ENCODE results near the gene PNPLA7.

The PNPLA7 gene

DNA sequence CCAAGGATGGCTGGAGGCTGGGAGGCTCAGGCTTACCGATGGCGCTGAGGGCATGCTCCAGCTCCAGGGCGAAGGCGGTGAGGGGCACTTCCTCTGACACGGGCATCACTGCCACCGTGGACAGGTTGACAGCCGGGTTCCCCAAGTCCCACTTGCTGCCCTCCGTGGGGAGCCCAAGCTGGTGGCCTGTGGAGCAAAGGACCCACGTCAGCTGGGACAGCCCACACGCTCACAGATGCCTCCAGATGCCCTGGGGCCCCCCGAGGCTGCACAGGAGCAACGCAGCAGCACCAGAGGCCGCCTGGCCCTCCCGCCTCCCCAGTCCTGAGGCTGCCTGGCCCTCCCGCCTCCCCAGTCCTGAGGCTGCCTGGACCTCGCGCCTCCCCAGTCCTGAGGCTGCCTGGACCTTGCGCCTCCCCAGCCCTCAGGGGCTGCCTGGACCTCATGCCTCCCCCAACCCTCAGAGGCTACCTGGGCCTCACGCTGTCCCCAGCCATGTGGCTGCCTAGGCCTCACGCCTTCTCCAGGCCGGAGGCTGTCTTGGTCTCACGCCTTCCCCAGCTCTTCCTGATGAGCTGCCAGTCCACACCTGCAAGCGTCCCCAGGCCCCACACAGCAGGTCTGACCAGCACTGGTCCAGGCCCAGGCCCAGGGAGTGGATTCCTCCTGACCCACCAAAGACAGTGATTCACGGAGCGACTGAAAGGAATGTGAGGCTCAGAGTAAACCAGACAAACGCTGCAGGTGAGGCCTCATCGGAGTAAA lies 65.5 kb downstream of the PNPLA7 start:
- Mint-ChIP-seq H3K27ac (no peak overlapping the region), H3K9me3 (no peaks in the 10 kb centered on the region)
- CTCF ChIA-PET = no interaction called here

DNA sequence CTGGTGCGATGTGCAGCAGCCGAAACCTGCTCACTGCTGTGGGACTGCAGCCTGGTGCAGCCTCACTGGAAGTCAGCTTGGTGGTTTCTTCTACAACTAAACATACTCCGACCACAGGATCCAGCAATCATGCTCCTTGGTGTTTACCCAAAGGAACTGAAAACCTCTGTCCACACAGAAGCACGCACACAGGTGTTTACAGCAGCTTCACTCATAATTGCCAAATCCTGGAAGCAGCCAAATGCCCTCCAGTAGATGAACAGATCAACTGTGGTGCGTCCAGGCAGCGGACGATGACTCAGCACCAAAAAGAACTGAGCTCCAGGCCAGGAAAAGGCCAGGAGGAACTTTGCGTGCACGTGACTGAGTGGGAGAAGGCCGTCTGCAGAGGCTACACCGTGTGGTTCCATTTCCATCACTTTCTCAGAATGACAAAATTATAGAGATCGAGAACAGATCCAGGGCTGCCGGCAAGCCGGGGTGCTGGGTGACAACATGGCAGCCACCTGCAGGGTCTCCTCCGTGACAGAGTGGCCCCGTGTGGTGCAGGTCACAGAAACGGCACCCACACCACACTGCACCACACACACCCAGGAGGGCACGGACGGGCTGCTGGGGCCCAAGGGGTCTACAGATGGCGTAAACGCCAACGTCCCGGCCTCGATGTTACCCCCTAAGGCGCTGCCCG lies 68.0 kb downstream of the PNPLA7 start:
- no peaks in the 10 kb centered on the region for H3K27me3 Mint-ChIP-seq
- H3K4me3 Mint-ChIP-seq = no peak overlapping the region

More for the DNA sequence above, 65.5 kb downstream of the PNPLA7 start:
- Mint-ChIP-seq H3K4me1 (peaks cover 10% of the 10 kb centered on the region), H3K36me3 (no peaks in the 10 kb centered on the region), H3K4me3 (no peak overlapping the region), H3K27me3 (no peaks in the 10 kb centered on the region)
- DNase-seq = no peak

DNA sequence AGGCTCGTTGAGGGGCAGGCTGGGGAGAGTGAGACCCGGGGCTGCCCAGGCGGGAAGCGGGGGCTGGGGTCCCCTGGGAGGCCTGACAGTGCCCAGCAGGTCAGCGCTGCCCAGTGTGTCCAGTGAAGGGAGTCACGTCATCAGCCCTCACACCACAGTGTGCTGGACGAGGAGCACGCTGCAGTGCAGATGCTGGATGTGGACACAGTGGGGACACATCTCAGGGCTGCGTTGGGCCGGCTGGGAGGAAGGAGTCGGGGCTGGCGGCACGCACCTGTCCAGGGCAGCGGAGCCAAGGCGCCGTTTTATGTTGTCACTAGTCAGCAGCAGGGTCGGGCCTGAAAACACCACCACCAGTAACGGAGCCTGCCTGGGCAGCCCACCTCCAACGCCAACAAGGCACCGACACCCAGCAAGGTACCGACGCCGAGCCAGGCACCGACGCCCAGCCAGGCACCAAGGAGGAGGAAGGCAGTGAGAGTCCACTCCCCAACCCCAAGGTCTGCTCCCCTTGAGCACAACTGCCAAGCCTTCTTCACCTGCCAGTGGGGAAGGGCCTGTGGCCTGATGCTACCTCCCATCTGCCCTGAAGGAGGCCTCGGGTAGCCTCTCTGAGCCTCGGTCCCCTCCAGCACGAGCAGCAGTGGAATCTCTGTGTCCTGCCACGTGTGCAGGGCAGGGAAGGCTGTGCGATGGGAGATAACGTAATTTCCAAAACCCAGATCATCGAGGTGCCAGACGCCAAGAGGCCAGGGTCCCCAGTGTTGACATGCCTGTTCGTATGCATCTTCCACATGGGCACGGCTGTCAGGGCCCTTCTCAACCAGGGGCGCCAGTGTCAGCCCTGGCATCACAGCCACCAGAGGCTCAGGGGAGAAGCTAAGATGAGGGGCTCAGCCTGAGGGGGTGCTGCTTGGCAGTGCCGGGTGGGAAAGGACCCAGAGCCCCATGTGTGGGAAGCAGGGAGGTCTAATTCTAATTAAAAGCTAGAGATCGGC lies 69.2 kb downstream of the PNPLA7 start:
- Mint-ChIP-seq H3K27ac (no peak overlapping the region), H3K36me3 (peaks cover 2% of the 10 kb centered on the region), H3K27me3 (no peaks in the 10 kb centered on the region), H3K4me1 (peaks cover 10% of the 10 kb centered on the region), H3K4me3 (no peak overlapping the region), H3K9me3 (peaks cover 6% of the 10 kb centered on the region)
- CTCF ChIA-PET = no interaction called here
- DNase-seq = no peak

More for the DNA sequence above, 68.0 kb downstream of the PNPLA7 start:
- no peaks in the 10 kb centered on the region for H3K9me3 Mint-ChIP-seq
- H3K36me3 Mint-ChIP-seq = no peaks in the 10 kb centered on the region
- CTCF ChIA-PET = interaction anchor here (0.8 kb wide), 1 partner anchor 38 kb away, joined by 3 read pairs; no protein-coding TSS in a partner anchor
- no peak overlapping the region for H3K27ac Mint-ChIP-seq
- H3K4me1 Mint-ChIP-seq = peaks cover 10% of the 10 kb centered on the region
- no peak for DNase-seq

DNA sequence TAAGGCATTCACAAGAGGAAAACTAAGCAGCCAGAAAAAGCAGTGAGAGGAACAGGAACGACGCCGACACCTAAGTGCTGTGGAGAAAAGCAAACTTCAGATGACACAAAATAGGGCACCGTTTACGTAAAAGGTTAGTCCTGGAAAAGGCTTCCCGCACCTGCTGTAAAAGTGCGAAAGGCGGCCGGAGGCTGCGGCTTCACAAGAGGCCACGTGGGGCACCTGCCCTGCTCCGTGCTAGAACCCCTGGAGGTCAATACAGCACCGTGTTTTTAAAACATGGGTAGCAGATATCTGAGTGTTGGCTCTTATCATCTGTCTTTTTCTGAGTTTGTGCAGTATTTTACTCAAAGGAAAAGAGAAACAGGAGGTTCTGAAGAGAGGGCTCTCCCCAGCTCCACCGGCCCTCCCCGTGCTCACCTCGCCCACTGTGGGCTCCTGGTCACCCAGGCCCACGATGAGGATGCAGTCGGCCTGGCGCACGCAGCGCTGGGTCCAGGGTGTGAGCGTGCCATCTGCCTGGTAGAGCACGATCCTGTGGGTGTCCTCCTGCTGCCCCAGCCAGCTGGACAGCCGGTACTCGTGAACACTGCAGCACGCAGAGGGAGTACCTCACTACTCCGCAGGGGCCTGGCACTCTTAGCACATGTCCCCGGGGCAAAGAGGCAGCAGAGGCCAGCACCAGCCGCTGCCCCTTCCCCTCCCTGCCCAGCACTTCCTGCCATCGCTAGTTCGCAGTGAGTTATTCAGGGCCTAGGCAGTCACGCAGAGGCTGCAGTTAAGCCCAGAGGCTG lies 70.1 kb downstream of the PNPLA7 start:
- Mint-ChIP-seq H3K27me3 (no peaks in the 10 kb centered on the region), H3K36me3 (peaks cover 3% of the 10 kb centered on the region), H3K27ac (no peak overlapping the region), H3K4me1 (peaks cover 10% of the 10 kb centered on the region), H3K9me3 (peaks cover 11% of the 10 kb centered on the region), H3K4me3 (no peak overlapping the region)
- no peak for DNase-seq
- CTCF ChIA-PET = interaction anchor here (0.5 kb wide), 1 partner anchor 35 kb away, joined by 3 read pairs; no protein-coding TSS in a partner anchor

DNA sequence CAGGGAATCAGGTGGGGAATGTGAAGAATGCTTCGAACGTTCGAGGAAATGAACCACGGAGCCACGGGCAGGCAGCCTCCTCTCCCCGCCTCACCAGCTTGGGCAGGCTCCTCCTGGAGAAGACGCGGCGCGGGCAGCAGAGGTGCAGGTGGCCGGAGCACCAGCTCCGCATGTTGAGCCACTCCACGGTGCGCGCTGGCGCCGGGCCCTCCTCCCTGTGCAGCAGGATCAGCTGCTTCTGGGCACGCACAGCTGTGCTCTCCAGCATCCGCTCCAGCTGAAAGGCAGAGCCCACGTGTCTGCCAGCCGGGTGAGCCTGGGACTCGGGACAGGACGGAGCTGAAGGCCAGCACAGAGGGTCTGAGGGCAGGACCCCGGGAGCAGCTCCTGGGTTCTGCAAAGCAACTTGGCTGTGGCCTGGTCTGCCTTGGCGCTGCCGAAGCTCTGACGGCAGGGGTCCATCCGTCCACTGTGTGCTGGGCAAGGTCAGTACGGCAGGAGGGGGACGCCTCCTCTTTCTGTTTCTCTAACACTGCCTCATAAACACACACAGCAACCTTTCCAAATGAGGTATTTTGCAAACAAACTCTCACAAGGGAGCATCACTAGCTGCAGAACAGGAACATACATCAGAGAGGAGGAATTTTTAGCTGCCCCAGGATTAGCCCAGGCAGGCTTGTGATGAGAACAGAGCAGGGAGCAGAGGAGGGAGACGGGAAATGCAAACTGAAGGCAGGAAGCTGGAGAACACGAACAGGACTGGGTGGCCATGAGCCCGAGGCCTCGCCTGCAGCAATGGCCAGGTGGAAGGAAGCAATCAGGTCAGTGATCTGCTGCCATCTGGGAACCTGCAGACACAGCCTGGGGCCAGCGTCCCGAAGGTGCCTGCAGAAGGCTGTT lies 71.0 kb downstream of the PNPLA7 start:
- Mint-ChIP-seq H3K4me1 (peaks cover 10% of the 10 kb centered on the region), H3K36me3 (peaks cover 6% of the 10 kb centered on the region), H3K27ac (no peak overlapping the region), H3K4me3 (no peak overlapping the region), H3K27me3 (no peaks in the 10 kb centered on the region), H3K9me3 (peaks cover 16% of the 10 kb centered on the region)
- no peak for DNase-seq
- CTCF ChIA-PET = no interaction called here

DNA sequence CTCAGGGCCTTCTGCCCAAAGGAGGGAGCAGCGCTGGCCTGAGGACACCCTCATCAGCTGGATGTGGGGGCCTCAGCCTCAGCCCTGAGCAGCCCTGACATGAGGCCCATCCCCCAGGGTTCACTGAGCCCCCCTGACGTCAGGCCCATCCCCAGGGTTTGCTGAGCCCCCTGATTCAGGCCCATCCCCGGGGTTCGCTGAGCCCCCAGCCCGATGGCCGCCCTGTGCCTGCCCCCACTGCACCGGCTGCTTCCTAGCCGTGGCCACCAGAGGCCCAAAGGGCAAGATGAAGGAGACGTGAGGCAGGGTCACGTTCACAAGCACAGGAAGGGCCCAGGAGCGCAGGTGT lies 71.6 kb downstream of the PNPLA7 start:
- no peaks in the 10 kb centered on the region for H3K27me3 Mint-ChIP-seq
- peaks cover 8% of the 10 kb centered on the region for H3K36me3 Mint-ChIP-seq
- no peak overlapping the region for H3K27ac Mint-ChIP-seq
- peaks cover 10% of the 10 kb centered on the region for H3K4me1 Mint-ChIP-seq
- H3K4me3 Mint-ChIP-seq = no peak overlapping the region
- DNase-seq = no peak
- H3K9me3 Mint-ChIP-seq = peaks cover 21% of the 10 kb centered on the region
- CTCF ChIA-PET = no interaction called here

DNA sequence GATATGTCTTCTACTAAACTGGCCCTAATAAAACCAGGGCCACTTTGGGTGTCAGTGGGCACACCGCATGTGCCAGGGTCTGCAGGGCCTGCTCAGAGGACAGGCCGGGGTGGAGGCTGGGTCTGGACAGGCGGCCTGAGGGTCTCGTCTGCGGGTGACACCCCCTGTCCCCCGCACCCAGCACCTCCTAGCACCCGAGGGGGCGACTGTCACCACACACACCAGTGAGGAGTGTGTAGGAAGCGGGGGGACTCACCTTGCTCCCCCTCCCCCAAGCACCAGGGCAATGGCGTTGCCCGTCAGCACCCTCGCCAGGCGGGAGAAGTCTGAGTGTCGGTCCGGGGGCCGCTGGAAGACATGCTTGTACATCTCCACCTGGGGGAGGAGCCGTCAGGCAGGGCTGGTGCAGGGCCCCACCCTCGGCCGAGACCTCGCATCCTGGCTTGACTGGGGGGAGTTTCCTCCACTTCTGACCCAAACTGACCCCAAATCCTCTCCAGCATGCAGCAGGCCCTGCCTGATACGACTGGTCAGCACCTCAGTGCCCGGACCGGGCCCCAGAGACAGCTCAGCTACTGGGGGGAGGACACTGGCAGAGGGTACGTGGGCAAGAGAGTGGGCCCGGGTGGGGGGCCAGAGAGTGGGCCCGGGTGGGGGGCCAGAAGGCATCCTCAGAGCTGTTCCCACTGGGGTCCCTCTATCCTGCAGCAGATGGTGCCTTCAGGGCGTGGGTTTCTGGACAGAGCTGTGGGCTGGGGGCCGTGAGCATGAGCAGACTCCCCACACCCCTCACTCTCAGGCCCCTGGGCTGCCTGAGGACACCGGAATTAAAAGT lies 72.2 kb downstream of the PNPLA7 start:
- H3K4me3 Mint-ChIP-seq = no peak overlapping the region
- no peak overlapping the region for H3K27ac Mint-ChIP-seq
- peaks cover 10% of the 10 kb centered on the region for H3K4me1 Mint-ChIP-seq
- DNase-seq = no peak
- CTCF ChIA-PET = no interaction called here
- H3K9me3 Mint-ChIP-seq = peaks cover 26% of the 10 kb centered on the region
- peaks cover 10% of the 10 kb centered on the region for H3K36me3 Mint-ChIP-seq
- no peaks in the 10 kb centered on the region for H3K27me3 Mint-ChIP-seq

DNA sequence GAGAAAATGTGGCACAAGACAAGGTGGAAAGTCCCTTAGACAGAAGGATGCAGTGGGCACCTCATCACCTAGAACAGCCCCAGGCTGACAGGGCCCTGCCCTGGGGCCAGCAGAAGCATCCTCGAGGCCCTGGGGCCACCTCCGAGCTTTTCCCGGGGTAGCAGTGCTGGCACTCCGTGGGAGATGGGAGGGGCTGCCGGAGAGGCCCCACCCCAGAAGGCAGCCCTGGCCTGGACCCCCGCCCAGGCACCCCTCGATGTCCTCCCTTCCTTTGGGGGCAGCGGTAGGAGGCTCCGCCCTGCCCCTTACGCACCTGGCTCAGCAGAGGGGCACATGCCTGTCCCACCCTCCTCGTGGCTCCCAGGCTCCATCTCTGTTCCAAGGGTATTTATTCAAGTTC lies 73.3 kb downstream of the PNPLA7 start:
- no peaks in the 10 kb centered on the region for H3K27me3 Mint-ChIP-seq
- H3K4me3 Mint-ChIP-seq = no peak overlapping the region
- H3K4me1 Mint-ChIP-seq = peaks cover 5% of the 10 kb centered on the region
- H3K27ac Mint-ChIP-seq = no peak overlapping the region
- CTCF ChIA-PET = no interaction called here
- H3K36me3 Mint-ChIP-seq = peaks cover 10% of the 10 kb centered on the region
- no peak for DNase-seq
- peaks cover 30% of the 10 kb centered on the region for H3K9me3 Mint-ChIP-seq

DNA sequence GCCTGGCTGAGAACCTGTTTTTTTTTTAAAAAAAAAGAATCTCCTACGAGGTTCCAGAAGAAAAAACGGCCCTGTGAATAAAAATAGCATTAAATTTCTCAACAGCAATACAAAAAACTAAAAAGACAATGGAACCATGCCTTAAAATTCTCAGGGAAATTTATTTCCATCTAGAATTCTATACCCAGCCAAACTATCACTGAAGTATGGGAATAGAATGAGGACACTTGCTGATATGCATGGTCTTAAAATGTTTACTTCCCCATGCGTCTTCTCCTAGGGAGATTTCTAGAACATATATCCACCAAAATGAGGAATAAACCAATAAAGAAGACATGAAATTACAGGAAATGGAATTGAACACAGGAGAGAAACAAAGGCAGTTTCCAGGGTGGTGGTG lies 74.5 kb downstream of the PNPLA7 start:
- H3K27me3 Mint-ChIP-seq = peaks cover 4% of the 10 kb centered on the region
- H3K36me3 Mint-ChIP-seq = peaks cover 10% of the 10 kb centered on the region
- no peak for DNase-seq
- H3K4me3 Mint-ChIP-seq = no peak overlapping the region
- no peak overlapping the region for H3K27ac Mint-ChIP-seq
- H3K4me1 Mint-ChIP-seq = peaks cover 2% of the 10 kb centered on the region
- peaks cover 30% of the 10 kb centered on the region for H3K9me3 Mint-ChIP-seq
- CTCF ChIA-PET = no interaction called here

DNA sequence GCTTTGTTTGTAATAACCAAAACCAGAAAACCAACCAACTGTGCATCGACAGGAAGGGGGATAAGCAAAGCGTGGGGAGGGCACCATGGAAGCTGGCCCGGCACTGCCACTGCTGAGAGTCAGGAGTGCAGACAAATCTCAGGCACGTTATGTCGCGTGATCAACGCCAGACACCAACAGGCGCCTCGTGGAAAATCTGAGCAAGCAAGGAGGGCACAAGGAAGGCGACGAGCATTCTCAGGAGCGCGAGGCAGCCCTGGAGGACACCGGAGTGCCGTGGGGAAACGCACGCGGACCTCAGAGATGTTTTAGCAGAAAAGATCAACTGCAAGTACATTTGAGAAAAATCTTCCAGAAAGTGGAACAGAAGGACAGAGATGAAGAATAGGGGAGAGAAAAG lies 75.9 kb downstream of the PNPLA7 start:
- Mint-ChIP-seq H3K4me1 (peaks cover 5% of the 10 kb centered on the region), H3K36me3 (peaks cover 10% of the 10 kb centered on the region), H3K9me3 (peaks cover 30% of the 10 kb centered on the region), H3K27ac (no peak overlapping the region), H3K4me3 (no peak overlapping the region), H3K27me3 (peaks cover 13% of the 10 kb centered on the region)
- DNase-seq = no peak
- CTCF ChIA-PET = no interaction called here

DNA sequence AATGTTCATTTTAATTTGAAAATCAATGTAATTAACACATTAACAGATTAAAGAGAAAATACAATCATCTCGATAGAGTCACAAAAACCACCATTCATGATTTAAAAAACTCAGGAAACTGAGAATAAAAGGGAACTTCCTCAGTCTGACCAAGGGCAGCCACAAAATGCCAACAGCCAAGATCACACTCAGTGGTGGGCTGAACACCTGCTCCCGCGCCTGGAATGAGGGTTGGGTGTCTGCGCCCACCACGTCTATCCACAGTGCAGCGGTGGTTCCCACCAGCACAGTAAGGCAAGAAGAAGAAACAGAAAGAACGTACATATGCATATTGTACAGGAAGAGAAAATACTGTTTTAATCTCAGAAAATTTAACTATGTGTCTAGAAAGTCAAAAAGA lies 79.4 kb downstream of the PNPLA7 start:
- H3K27me3 Mint-ChIP-seq = peaks cover 38% of the 10 kb centered on the region
- H3K9me3 Mint-ChIP-seq = peaks cover 22% of the 10 kb centered on the region
- H3K4me3 Mint-ChIP-seq = no peak overlapping the region
- CTCF ChIA-PET = no interaction called here
- peaks cover 5% of the 10 kb centered on the region for H3K4me1 Mint-ChIP-seq
- DNase-seq = no peak
- H3K27ac Mint-ChIP-seq = no peak overlapping the region
- H3K36me3 Mint-ChIP-seq = peaks cover 6% of the 10 kb centered on the region

DNA sequence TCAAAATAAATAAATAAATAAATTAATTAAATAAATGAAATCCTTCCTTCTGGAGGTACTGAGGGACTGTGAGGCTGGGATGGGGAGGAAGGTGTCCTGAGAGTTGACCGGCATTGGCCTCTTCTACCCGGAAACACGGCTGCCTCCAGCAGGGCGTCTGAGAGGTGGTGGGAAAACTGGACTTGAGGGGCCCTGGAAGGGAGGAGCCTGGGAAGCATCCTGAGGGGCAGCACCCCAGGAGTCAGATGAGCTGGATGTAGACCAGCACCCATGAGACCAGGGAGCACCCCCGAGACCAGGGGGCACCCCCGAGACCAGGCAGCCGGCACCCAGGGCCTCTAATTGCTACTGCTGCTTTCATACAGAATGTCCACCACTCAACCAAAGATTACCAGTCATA lies 82.3 kb downstream of the PNPLA7 start:
- peaks cover 44% of the 10 kb centered on the region for H3K27me3 Mint-ChIP-seq
- no peak overlapping the region for H3K4me3 Mint-ChIP-seq
- CTCF ChIA-PET = interaction anchor here (0.6 kb wide), 1 partner anchor 67 kb away, joined by 3 read pairs; no protein-coding TSS in a partner anchor
- peaks cover 2% of the 10 kb centered on the region for H3K9me3 Mint-ChIP-seq
- H3K36me3 Mint-ChIP-seq = no peaks in the 10 kb centered on the region
- no peak overlapping the region for H3K27ac Mint-ChIP-seq
- peaks cover 10% of the 10 kb centered on the region for H3K4me1 Mint-ChIP-seq
- no peak for DNase-seq

Measured in activated naive CD4-positive, alpha-beta T cell treated with anti-CD3 and anti-CD28 coated beads, Interleukin-2, amount 10 ng/mL, durations not matched to agents 7 days and 5 days (primary cell).